Measurements from ENCODE around the gene DGCR6.
"Not testable (repeated sequence)": the region's sequence is repeated elsewhere in the genome, so short reads cannot be mapped to it uniquely, and the experiment has no call there.

Gene DGCR6

GRCh38 chr22:18931905-18932652, 26.0 kb downstream of the DGCR6 start:
- no peak overlapping the region for H3K4me3 ChIP-seq (ENCODE audit: low read depth, low read length)

GRCh38 chr22:18933914-18934313, 27.8 kb downstream of the DGCR6 start:
- H3K4me3 ChIP-seq (ENCODE audit: low read depth, low read length) = no peak overlapping the region

GRCh38 chr22:18934688-18935087, 28.6 kb downstream of the DGCR6 start:
- H3K4me3 ChIP-seq (ENCODE audit: low read depth, low read length) = not testable (repeated sequence)

GRCh38 chr22:18935889-18936529, 29.9 kb downstream of the DGCR6 start, which contains the start of gene PRODH:
PRODH (minus strand) TSS chr22:18936293; CDS start chr22:18936287, 6 bp downstream.
- H3K4me3 ChIP-seq (ENCODE audit: low read depth, low read length) = no peak within 1 kb of the TSS

GRCh38 chr22:18938691-18939090, 32.6 kb downstream of the DGCR6 start:
- not testable (repeated sequence) for H3K4me3 ChIP-seq (ENCODE audit: low read depth, low read length)

- not testable (repeated sequence) for H3K4me3 ChIP-seq (ENCODE audit: low read depth, low read length)
These were observed 41.0 kb downstream of the DGCR6 start for GRCh38 chr22:18947105-18947504.

GRCh38 chr22:18947905-18948304, 41.8 kb downstream of the DGCR6 start:
- H3K4me3 ChIP-seq (ENCODE audit: low read depth, low read length) = no peak overlapping the region

GRCh38 chr22:18950141-18950540, 44.0 kb downstream of the DGCR6 start:
- no peak overlapping the region for H3K4me3 ChIP-seq (ENCODE audit: low read depth, low read length)

- H3K4me3 ChIP-seq (ENCODE audit: low read depth, low read length) = no peak overlapping the region
These were observed 45.9 kb downstream of the DGCR6 start for GRCh38 chr22:18952022-18952421.

GRCh38 chr22:18953128-18953527, 47.0 kb downstream of the DGCR6 start:
- not testable (repeated sequence) for H3K4me3 ChIP-seq (ENCODE audit: low read depth, low read length)

GRCh38 chr22:18954303-18954989, 48.3 kb downstream of the DGCR6 start:
- not testable (repeated sequence) for H3K4me3 ChIP-seq (ENCODE audit: low read depth, low read length)

GRCh38 chr22:18954990-18955571, 49.0 kb downstream of the DGCR6 start:
- no peak overlapping the region for H3K4me3 ChIP-seq (ENCODE audit: low read depth, low read length)

- no peak overlapping the region for H3K4me3 ChIP-seq (ENCODE audit: low read depth, low read length)
These were observed 49.6 kb downstream of the DGCR6 start for GRCh38 chr22:18955696-18956095.

- H3K4me3 ChIP-seq (ENCODE audit: low read depth, low read length) = not testable (repeated sequence)
These were observed 50.2 kb downstream of the DGCR6 start for GRCh38 chr22:18956121-18956895.

- H3K4me3 ChIP-seq (ENCODE audit: low read depth, low read length) = not testable (repeated sequence)
These were observed 50.8 kb downstream of the DGCR6 start for GRCh38 chr22:18956956-18957355.

GRCh38 chr22:18957621-18958320, 51.7 kb downstream of the DGCR6 start:
- H3K4me3 ChIP-seq (ENCODE audit: low read depth, low read length) = not testable (repeated sequence)

- not testable (repeated sequence) for H3K4me3 ChIP-seq (ENCODE audit: low read depth, low read length)
These were observed 52.2 kb downstream of the DGCR6 start for GRCh38 chr22:18958321-18958705.

- not testable (repeated sequence) for H3K4me3 ChIP-seq (ENCODE audit: low read depth, low read length)
These were observed 52.6 kb downstream of the DGCR6 start for GRCh38 chr22:18958738-18959137.

GRCh38 chr22:18959266-18959665, 53.1 kb downstream of the DGCR6 start:
- not testable (repeated sequence) for H3K4me3 ChIP-seq (ENCODE audit: low read depth, low read length)

- not testable (repeated sequence) for H3K4me3 ChIP-seq (ENCODE audit: low read depth, low read length)
These were observed 53.6 kb downstream of the DGCR6 start for GRCh38 chr22:18959741-18960140.

Measured in iPS-11a (cell line).